Measurements from ENCODE around the gene IL1RAPL2.
"Not testable (repeated sequence)": the region's sequence is repeated elsewhere in the genome, so short reads cannot be mapped to it uniquely, and the experiment has no call there.

IL1RAPL2 gene

GRCh38 chrX:104877504-104877903 lies 311.5 kb downstream of the IL1RAPL2 start:
- no peak for TF ChIP-seq CTCF (conservative IDR thresholded peaks at IDR 0.05; ENCODE audit: low read depth, low read length)
- H3K4me3 ChIP-seq (ENCODE audit: low read depth, low read length): no peak overlapping the region
- no peak for DNase-seq (ENCODE audit: low read depth)

GRCh38 chrX:104902070-104902469 lies 336.1 kb downstream of the IL1RAPL2 start:
- TF ChIP-seq CTCF (conservative IDR thresholded peaks at IDR 0.05; ENCODE audit: low read depth, low read length): no peak
- no peak for DNase-seq (ENCODE audit: low read depth)
- H3K4me3 ChIP-seq (ENCODE audit: low read depth, low read length): no peak overlapping the region

DNA sequence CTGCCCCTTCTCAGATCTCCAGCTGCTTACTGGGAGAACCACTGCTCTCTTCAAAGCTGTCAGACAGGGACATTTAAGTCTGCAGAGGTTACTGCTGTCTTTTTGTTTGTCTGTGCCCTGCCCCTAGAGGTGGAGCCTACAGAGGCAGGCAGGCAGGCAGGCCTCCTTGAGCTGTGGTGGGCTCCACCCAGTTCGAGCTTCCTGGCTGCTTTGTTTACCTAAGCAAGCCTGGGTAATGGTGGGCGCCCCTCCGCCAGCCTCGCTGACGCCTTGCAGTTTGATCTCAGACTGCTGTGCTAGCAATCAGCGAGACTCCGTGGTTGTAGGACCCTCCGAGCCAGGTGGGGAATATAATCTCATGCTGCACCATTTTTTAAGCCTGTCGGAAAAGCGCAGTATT lies 343.7 kb downstream of the IL1RAPL2 start:
- H3K4me3 ChIP-seq (ENCODE audit: low read depth, low read length); DNase-seq (ENCODE audit: low read depth): not testable (repeated sequence)

DNA sequence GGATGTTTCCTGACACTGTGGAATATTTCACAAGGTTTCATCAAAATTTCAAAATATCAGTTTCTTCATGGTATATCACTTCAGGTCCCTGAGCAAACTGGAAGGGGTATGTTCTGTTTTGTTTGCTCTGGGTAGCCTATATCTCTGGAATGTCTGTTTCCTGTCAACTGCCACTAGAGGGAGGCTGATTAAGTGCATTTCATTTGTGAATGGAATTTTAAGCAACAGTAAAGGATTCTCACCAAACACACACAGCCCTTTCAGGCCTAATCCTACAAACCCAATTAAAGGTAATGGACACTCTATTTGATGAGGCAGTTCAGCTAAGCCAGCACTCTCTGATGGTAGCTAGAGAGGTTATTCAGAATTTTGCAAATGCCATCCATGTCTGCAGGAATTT lies 347.3 kb downstream of the IL1RAPL2 start:
- DNase-seq (ENCODE audit: low read depth): peak; percentile 23
- peak; percentile 53 for TF ChIP-seq CTCF (conservative IDR thresholded peaks at IDR 0.05; ENCODE audit: low read depth, low read length)

GRCh38 chrX:104914686-104915085 lies 348.7 kb downstream of the IL1RAPL2 start:
- DNase-seq (ENCODE audit: low read depth); H3K4me3 ChIP-seq (ENCODE audit: low read depth, low read length): not testable (repeated sequence)

More for the DNA sequence above, 347.3 kb downstream of the IL1RAPL2 start:
- H3K4me3 ChIP-seq (ENCODE audit: low read depth, low read length): no peak overlapping the region

DNA sequence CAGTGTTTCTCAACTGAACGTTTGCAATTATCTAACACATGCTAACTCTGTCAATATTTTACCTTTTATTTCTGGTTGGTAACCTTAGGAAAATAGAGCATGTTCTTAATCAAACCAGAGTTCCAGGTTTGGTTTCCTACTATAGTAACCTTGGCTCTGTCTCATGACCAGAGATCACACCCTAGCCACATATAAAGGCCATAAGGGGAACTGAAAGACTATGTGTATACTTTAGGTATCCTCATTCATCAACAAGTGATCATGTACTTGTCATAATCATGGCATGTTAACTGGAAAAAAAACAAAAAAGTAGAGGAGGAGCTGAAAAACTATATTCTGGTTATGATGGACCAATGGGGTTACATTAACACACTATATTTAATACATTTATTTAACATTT lies 352.1 kb downstream of the IL1RAPL2 start:
- no peak for DNase-seq (ENCODE audit: low read depth)
- TF ChIP-seq CTCF (conservative IDR thresholded peaks at IDR 0.05; ENCODE audit: low read depth, low read length): no peak
- H3K4me3 ChIP-seq (ENCODE audit: low read depth, low read length): no peak overlapping the region

DNA sequence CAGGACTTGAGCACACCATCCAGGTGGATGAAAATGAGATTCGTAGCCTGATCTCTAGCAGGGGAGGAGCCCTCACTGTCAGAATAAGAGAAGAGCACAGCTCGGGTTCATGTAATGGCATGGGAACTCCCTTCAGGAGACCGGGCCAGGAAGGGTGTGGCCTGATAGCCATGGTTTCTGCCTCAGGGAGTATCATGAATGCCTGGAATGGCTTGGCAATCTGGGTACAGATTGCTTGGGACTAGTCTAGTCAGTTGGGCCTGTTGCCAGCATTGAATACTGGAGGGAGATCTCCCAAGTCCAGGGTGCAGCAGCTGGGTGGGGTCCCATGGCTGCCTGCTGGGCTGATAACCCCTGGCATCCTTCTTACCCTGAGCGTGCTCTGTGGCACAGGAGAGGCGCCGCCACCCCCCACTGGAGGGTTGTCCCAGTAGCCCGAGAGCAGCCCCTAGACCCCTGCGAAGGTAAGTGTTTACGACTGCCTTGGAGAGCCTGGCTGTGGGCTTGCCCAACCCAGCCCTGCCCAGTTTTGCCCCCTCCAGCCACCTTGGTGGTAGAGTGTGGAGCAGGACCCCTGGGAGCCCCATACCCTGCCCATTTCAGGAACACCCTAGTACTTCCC lies 355.7 kb downstream of the IL1RAPL2 start:
- no peak for TF ChIP-seq CTCF (conservative IDR thresholded peaks at IDR 0.05; ENCODE audit: low read depth, low read length)

GRCh38 chrX:104922206-104922621 lies 356.2 kb downstream of the IL1RAPL2 start:
- TF ChIP-seq CTCF (conservative IDR thresholded peaks at IDR 0.05; ENCODE audit: low read depth, low read length): peak; percentile 91
- H3K4me3 ChIP-seq (ENCODE audit: low read depth, low read length): no peak overlapping the region
- peak; percentile 71 for DNase-seq (ENCODE audit: low read depth)

More for the DNA sequence above, 355.7 kb downstream of the IL1RAPL2 start:
- no peak for DNase-seq (ENCODE audit: low read depth)
- no peak overlapping the region for H3K4me3 ChIP-seq (ENCODE audit: low read depth, low read length)

All from choroid plexus epithelial cell (primary cell).